ENCODE measurements around the gene F10.

DNA sequence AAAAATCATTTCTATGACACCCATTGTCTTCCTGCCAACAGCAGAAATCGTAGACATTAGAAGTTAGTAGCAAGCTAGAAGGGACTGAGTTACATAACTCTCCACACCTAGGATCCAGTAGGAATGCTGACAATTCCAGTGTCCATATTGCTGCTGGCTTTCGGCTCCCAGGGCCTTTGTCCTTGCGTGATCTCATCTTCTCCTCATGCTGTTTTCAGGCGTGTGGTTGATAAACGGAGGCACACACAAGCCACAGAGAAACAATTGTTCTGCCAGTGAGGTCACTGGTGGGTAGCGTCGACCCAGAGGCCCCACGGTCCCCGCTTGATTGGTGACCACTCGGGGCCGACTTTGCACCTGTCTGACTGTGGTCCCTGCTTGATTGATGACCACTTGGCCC is 48.7 kb upstream of the F10 start:
- no peak for TF ChIP-seq POLR2A (IDR thresholded peaks at IDR 0.05)
- TF ChIP-seq, protein P1, sequence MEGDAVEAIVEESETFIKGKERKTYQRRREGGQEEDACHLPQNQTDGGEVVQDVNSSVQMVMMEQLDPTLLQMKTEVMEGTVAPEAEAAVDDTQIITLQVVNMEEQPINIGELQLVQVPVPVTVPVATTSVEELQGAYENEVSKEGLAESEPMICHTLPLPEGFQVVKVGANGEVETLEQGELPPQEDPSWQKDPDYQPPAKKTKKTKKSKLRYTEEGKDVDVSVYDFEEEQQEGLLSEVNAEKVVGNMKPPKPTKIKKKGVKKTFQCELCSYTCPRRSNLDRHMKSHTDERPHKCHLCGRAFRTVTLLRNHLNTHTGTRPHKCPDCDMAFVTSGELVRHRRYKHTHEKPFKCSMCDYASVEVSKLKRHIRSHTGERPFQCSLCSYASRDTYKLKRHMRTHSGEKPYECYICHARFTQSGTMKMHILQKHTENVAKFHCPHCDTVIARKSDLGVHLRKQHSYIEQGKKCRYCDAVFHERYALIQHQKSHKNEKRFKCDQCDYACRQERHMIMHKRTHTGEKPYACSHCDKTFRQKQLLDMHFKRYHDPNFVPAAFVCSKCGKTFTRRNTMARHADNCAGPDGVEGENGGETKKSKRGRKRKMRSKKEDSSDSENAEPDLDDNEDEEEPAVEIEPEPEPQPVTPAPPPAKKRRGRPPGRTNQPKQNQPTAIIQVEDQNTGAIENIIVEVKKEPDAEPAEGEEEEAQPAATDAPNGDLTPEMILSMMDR (IDR thresholded peaks at IDR 0.05), result no peak
